ENCODE results near the gene ANKRD55.

GRCh38 chr5:56167519-56167918 is 65.6 kb downstream of the ANKRD55 start:
- TF ChIP-seq SREBF2 (CRISPR knock-in tag; IDR thresholded peaks at IDR 0.05) (no peak), RAD21 (CRISPR knock-in tag; conservative IDR thresholded peaks at IDR 0.05 in 1 of 2, IDR thresholded peaks at IDR 0.05 in 1 of 2) (no peak), RCOR1 (IDR thresholded peaks at IDR 0.05; ENCODE audit: borderline replicate concordance in 1 of 2, low read depth in 2 of 2, low read length in 2 of 2) (peak in 1 of 2 experiments; percentile 20; a peak in 1 of 4 replicates), SIN3B (IDR thresholded peaks at IDR 0.05; ENCODE audit: low read depth) (no peak), MIER1 (IDR thresholded peaks at IDR 0.05; ENCODE audit: low read depth) (no peak), NCOA6 (IDR thresholded peaks at IDR 0.05) (no peak), ZNF780A (CRISPR knock-in tag; IDR thresholded peaks at IDR 0.05) (no peak), MYC (IDR thresholded peaks at IDR 0.05; ENCODE audit: low read depth, low read length) (no peak), MYC (CRISPR knock-in tag; IDR thresholded peaks at IDR 0.05; ENCODE audit: borderline replicate concordance, low read depth) (no peak), EP300 (IDR thresholded peaks at IDR 0.05; ENCODE audit: low read length) (no peak)
- TF ChIP-seq, protein P1, sequence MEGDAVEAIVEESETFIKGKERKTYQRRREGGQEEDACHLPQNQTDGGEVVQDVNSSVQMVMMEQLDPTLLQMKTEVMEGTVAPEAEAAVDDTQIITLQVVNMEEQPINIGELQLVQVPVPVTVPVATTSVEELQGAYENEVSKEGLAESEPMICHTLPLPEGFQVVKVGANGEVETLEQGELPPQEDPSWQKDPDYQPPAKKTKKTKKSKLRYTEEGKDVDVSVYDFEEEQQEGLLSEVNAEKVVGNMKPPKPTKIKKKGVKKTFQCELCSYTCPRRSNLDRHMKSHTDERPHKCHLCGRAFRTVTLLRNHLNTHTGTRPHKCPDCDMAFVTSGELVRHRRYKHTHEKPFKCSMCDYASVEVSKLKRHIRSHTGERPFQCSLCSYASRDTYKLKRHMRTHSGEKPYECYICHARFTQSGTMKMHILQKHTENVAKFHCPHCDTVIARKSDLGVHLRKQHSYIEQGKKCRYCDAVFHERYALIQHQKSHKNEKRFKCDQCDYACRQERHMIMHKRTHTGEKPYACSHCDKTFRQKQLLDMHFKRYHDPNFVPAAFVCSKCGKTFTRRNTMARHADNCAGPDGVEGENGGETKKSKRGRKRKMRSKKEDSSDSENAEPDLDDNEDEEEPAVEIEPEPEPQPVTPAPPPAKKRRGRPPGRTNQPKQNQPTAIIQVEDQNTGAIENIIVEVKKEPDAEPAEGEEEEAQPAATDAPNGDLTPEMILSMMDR (IDR thresholded peaks at IDR 0.05 in 2 of 3, conservative IDR thresholded peaks at IDR 0.05 in 1 of 3; ENCODE audit: insufficient read depth in 2 of 3, low read depth in 1 of 3, low read length in 3 of 3): no peak

All from K562 (cell line).